Gastroesophageal sphincter (tissue), 3 donors: ENCODE results near the gene PCDHGA11.

ENCODE experiments used
- EP300 ChIP-seq: sonication (generic); formaldehyde crosslinking; IDR thresholded peaks from one replicate; pipeline ENCODE4 v1.6.1; 2017; ENCODE audit warnings: antibody characterized with exemption, mild to moderate bottlenecking
- TF ChIP-seq, protein P1 (sequence below), 4 experiments: fragments of 200-600 bp in 2 of 4; fragments of 450-650 bp in 2 of 4; sonication (generic) in 1 of 4; IDR thresholded peaks; one replicate each; pipeline ENCODE4 v1.5.1; 2017 to 2019; ENCODE audit warnings: antibody characterized with exemption in 4 of 4, mild to moderate bottlenecking in 2 of 4, moderate library complexity in 2 of 4

DNA sequence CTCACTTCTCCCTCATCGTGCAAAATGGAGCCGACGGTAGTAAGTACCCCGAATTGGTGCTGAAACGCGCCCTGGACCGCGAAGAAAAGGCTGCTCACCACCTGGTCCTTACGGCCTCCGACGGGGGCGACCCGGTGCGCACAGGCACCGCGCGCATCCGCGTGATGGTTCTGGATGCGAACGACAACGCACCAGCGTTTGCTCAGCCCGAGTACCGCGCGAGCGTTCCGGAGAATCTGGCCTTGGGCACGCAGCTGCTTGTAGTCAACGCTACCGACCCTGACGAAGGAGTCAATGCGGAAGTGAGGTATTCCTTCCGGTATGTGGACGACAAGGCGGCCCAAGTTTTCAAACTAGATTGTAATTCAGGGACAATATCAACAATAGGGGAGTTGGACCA, 10.4 kb downstream of the PCDHGA11 start:
- TF ChIP-seq, protein P1, sequence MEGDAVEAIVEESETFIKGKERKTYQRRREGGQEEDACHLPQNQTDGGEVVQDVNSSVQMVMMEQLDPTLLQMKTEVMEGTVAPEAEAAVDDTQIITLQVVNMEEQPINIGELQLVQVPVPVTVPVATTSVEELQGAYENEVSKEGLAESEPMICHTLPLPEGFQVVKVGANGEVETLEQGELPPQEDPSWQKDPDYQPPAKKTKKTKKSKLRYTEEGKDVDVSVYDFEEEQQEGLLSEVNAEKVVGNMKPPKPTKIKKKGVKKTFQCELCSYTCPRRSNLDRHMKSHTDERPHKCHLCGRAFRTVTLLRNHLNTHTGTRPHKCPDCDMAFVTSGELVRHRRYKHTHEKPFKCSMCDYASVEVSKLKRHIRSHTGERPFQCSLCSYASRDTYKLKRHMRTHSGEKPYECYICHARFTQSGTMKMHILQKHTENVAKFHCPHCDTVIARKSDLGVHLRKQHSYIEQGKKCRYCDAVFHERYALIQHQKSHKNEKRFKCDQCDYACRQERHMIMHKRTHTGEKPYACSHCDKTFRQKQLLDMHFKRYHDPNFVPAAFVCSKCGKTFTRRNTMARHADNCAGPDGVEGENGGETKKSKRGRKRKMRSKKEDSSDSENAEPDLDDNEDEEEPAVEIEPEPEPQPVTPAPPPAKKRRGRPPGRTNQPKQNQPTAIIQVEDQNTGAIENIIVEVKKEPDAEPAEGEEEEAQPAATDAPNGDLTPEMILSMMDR (IDR thresholded peaks at IDR 0.05) = no peak
- TF ChIP-seq EP300 = no peak
